ENCODE results near the gene HOXB2. TPM values are rescaled to one million over a fixed set of nuclear protein-coding genes. Genes with fewer than 3 reads are reported as not detected.

HOXB2 gene
- total RNA-seq, 1 experiment from 2014 or later = not detected

DNA sequence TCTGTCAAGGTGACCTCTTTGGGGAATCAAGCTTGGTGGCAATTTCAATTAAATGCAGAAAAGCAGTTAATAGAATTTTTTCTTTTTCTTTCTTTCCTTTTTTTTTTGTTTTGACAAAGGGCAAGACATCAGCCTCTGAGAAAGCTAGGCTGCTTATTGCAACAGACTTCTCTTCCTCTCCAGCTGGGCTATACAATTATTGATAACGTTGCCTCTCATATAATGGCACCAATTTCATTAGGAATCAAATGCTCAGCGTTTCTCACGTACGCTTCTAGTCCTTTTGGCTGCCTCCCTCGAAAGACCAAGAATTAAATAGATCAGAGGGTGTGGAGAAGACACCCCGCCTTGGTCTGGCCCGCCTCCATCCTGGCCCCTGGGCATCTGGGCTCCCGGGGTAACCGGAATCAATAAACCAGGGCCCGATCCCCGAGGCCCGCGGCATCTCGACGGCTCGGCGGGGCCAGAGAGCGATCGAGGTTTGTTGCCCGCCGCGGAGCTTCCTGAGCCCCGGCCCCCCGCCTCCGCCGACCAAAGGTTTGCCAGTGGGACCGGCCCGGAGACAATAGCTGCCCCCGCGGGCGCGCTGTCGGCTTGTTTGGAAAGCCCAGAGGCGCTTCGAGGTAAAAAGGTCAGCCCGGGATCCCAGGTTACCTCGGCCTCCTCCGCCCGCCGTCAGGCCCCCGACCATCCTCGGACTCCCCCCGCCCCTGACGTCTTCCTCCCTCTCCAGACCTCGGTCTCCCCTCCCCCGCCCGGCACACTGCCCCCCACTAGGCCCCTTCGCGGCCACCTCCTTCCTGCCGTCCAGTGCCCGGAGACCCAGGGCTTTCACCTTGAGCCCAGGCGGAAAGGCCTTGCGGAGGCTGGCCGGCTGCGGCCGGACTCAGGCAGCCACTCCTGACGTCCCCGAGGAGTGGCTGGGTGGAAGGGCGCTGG, 18.0 kb downstream of the HOXB2 start:
- H3K23me2 ChIP-seq (ENCODE audit: insufficient read length, low read depth, low read length, poor library complexity, severe bottlenecking) = no peaks in the 10 kb centered on the region
- DNase-seq = peak; percentile 84
- peak overlapping the region; percentile 19 for H3K18ac ChIP-seq (ENCODE audit: insufficient read length, low read depth, low read length)
- H3K27ac ChIP-seq (ENCODE audit: insufficient read length, low read depth, low read length) = no peak overlapping the region
- Mint-ChIP-seq H3K4me1 (peaks cover 35 to 57% of the 10 kb centered on the region in 2 experiments), H3K36me3 (ENCODE audit: insufficient read depth in 1 of 3, low read depth in 3 of 3) (no peaks in the 10 kb centered on the region), H3K4me3 (peak overlapping the region; percentile 37 to 73; a peak in 3 of 5 replicates), H3K9me3 (peaks cover 4 to 18% of the 10 kb centered on the region in 2 experiments; a peak in 3 of 5 replicates), H3K27me3 (ENCODE audit: low read depth) (peaks cover 100% of the 10 kb centered on the region), H3K27ac (no peak overlapping the region)
- TF ChIP-seq CTCF (conservative IDR thresholded peaks at IDR 0.05) = no peak
- no peak overlapping the region for H2BK15ac ChIP-seq (ENCODE audit: low read depth, low read length)
- 0 out of 2 replicates have a peak overlapping the region, but pooled peaks have one; percentile 31 for H3K14ac ChIP-seq (ENCODE audit: insufficient read depth, low read length)
- no peak overlapping the region for H4K5ac ChIP-seq (ENCODE audit: insufficient read length, low read depth, low read length)
- H2BK120ac ChIP-seq (ENCODE audit: low read depth, low read length, poor library complexity, severe bottlenecking) = no peak overlapping the region
- H4K8ac ChIP-seq (replicated peaks; ENCODE audit: insufficient read length, low read depth, low read length) = no peak overlapping the region
- no peaks in the 10 kb centered on the region for H3K9me3 ChIP-seq (ENCODE audit: control insufficient read depth, low read depth, low read length)
- no peak overlapping the region for H2BK20ac ChIP-seq (ENCODE audit: low read depth, low read length, poor library complexity, severe bottlenecking)
- H2AK5ac ChIP-seq (ENCODE audit: insufficient read length, low read length) = no peak overlapping the region
- no peak overlapping the region for H2BK12ac ChIP-seq (ENCODE audit: insufficient read length, low read depth, low read length)
- no peak overlapping the region for H2AFZ ChIP-seq (ENCODE audit: low read length)
- H4K20me1 ChIP-seq (ENCODE audit: control insufficient read depth, insufficient read depth, insufficient read length) = no peaks in the 10 kb centered on the region
- no peaks in the 10 kb centered on the region for H3K79me2 ChIP-seq (ENCODE audit: insufficient read depth, low read length)
- no CpG with 5 or more reads among the region's 59 CpGs for WGBS (ENCODE audit: extremely low coverage, insufficient read length, low lambda C conversion rate)
- H3K9ac ChIP-seq (ENCODE audit: extremely low read depth, insufficient read length, low read length) = no peak overlapping the region
- peaks cover 76% of the 10 kb centered on the region; the same call in 1 of the 2 replicates for H3K27me3 ChIP-seq (ENCODE audit: insufficient read depth, low read length)
- no peaks in the 10 kb centered on the region for H3K79me1 ChIP-seq (ENCODE audit: insufficient read depth, low read depth, low read length, poor library complexity, severe bottlenecking)
- no peak overlapping the region for H3K4ac ChIP-seq (ENCODE audit: low read depth, low read length)
- H3K4me2 ChIP-seq (ENCODE audit: insufficient read depth, insufficient read length, low read length) = peak overlapping the region; percentile 35
- no peak overlapping the region for H3K23ac ChIP-seq (ENCODE audit: insufficient read length, low read depth, low read length)
- H3T11ph ChIP-seq (ENCODE audit: low read length) = no peak overlapping the region
- H3K4me1 ChIP-seq (ENCODE audit: insufficient read depth, low read length) = peaks cover 9% of the 10 kb centered on the region; the same call in 1 of the 2 replicates
- H2BK5ac ChIP-seq (ENCODE audit: insufficient read length, low read length) = no peak overlapping the region
- H4K91ac ChIP-seq (ENCODE audit: insufficient read length, low read depth, low read length) = no peak overlapping the region
- no peak overlapping the region for H3K56ac ChIP-seq (ENCODE audit: insufficient read length, low read depth, low read length)
